GM21515 (cell line): ENCODE data around the gene GAS7.

Experiments
- ATAC-seq: cut with Tn5 transposase; IDR thresholded peaks from one replicate; pipeline ENCODE4 v1.9.1; 2021; ENCODE audit not compliant: unreplicated experiment

GAS7 gene

DNA sequence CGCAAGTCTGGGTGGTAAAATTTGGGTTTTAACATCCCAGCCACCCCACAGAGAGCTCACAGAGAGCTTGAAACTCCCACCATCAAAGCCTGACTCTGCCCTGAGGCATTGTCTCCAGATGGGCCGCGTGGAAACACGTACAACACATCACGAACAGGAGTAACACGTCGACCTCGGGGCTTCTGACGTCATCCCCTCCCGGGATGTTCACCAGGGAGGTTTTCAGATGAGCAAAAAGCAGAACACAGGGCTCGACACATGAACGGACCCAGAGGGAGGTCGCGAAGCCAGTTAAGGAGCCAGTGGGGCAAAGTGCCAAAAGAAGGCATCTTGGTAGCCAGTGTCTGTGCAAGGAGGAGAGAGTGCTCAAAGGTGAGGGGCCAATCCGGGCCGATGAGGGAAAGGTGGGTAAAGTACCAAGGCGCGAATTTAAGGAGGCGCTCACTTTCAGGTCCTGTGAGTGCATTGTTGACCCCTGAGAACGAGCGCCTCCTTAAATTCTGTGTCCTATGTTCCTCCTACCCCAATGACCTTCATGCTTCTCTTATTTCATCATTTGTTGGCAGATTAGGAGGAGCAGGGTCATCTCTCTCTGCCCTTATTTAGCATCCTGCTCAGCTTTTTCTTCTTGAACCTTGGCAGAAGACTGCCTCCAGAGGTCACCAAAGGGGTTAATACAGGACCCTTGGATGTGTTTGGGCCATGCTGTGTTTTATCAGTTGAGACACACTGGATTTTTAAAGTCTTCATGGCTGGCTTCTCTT is 298.9 kb downstream of the GAS7 start:
- ATAC-seq = no peak

GRCh38 chr17:9898812-9899211 is 299.6 kb downstream of the GAS7 start:
- no peak for ATAC-seq

GRCh38 chr17:9897372-9897968 is 300.9 kb downstream of the GAS7 start:
- no peak for ATAC-seq

DNA sequence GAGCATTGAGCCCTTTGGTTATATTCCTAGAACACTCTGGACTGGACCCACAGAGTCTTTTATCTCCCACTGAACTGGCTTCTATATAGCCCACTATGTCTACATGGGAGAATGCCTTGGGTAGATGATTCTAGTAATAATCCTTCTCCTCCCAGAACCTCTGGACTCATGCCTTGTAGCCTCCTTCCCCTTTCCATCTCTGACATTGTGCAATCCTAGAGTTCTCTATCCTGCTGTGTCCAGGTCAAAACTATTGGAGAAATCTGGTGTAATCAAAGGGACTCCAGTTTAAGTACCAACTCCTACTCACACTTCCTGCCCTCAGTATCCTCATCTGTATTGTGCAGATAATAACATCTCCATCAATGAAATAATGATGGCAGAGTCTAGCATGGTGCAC is 302.5 kb downstream of the GAS7 start:
- ATAC-seq = no peak

DNA sequence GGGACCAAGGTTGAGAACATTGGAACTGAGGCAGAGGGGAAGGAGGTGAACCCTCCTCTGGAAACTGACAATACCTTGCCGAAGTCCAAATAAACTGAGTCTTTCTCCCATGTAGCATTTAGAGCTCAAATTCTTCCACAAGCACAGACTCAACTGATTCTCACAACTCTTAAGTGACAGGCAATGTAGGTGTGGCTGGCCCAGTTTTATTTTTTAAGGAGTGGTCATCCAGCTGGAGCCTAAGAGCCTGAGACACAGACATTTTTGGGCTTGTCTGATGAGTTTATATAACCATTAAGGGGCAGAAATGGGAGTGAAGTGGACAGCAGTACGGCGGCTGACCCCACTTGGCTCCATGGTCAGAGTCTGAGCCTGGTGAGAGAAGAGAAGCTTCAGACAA is 304.2 kb downstream of the GAS7 start:
- no peak for ATAC-seq

DNA sequence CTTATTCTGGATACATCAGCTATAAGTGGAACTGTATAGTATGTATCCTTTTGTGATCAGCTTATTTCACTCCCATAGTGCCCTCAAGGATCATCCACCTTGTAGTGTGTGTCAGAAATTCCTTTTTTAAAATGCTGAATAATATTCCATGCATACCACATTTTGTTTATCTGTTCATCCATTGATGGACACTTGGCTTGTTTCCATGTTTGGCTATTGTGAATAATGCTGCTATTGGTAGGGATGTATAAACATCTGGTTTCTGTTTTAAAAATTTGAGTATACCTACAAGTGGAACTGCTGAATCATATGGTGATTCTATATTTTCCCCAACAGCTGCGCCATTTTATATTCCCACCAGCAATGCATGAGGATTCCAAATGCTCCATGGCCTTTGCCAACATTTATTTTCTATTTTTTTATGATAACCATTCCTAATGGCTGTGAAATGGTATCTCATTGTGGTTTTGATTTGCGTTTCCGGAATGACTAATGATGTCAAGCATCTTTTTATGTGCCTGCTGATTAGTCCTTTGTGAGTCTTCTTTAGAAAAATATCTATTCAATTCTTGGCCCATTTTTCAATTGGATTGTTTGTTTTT is 304.9 kb downstream of the GAS7 start:
- no peak for ATAC-seq

- no peak for ATAC-seq
Measured at GRCh38 chr17:9890124-9890523, 308.3 kb downstream of the GAS7 start.

GRCh38 chr17:9887508-9887907 is 310.9 kb downstream of the GAS7 start:
- no peak for ATAC-seq

DNA sequence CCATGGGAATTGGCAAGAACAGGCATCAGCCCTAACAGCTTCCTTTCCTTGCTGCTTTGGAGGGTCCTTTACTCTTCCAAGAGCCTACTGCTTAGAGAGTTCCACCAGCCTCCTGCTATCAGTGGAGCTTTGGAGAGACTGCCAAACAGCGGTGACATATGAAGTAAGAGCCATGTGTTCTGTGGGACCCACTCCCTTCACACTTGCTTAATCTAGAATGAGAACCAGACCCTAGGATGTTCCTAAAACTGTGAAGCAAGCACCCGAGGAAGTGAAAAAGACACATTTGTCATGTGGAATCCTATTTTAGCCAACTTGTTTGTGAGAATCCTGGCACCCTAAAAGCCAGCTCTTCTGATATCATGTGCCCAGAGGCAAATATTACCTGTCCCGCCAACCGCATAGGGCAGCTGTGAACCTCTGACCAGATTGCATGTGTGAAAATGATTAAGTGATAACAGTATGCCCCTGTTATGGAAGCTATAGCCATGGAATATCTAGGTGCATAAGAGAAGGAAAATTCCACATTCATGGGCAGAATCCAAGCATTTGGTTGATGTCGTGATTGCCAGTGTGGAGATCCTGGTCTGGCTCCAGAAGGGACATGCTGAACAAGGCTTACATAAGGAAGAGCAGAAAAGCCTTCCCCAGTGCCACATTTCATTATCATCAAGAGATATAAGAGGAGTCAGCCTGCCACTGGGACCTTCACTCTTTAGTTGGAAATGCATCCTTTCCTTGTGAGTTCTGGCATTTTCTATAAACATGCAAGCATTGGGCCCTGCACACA is 312.1 kb downstream of the GAS7 start:
- no peak for ATAC-seq

- ATAC-seq = no peak
Measured at GRCh38 chr17:9883451-9883850, 315.0 kb downstream of the GAS7 start.

- ATAC-seq = no peak
Measured at GRCh38 chr17:9880582-9880999, 317.8 kb downstream of the GAS7 start.

GRCh38 chr17:9878786-9879525 is 319.4 kb downstream of the GAS7 start:
- no peak for ATAC-seq

DNA sequence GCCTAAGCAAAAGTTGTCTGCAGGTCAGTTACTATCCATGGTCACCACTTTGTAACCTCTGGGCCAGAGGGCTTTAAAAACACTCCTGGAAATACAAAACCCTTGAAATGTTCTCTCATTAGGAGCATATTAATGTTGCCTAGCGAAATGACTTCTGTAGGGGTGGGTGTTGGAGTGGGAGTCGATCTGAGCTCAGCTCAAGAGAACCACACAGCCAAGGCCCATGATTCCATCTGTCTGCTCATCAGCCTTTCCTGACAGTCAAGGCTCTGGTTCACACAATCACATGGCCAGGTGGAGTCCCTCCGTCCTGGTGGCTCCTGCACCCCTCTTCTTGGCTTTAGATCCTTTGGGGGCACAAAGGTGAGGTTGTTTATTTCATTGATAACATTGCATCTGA is 320.1 kb downstream of the GAS7 start:
- no peak for ATAC-seq

- no peak for ATAC-seq
Measured at GRCh38 chr17:9875441-9875840, 323.0 kb downstream of the GAS7 start.

DNA sequence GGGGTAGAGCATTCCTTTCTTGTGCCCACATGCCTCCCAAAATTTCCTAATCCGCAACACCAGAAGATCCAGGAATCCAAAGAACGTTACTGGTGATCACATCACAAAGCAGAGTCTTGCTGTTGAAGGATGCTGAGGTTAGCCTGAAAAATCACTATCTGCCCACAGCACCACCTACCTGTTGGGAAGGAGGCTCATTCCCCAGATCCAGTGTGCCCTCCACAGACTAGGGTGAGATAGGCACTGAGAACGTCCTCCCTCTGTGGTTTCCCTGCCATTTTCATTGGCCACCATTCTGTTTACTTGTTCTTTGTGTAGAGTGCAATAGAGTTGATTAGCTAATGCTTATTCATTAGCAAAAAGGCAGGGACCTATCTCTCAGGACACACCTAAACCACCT is 323.7 kb downstream of the GAS7 start:
- ATAC-seq = no peak

- ATAC-seq = no peak
Measured at GRCh38 chr17:9872852-9873251, 325.6 kb downstream of the GAS7 start.

DNA sequence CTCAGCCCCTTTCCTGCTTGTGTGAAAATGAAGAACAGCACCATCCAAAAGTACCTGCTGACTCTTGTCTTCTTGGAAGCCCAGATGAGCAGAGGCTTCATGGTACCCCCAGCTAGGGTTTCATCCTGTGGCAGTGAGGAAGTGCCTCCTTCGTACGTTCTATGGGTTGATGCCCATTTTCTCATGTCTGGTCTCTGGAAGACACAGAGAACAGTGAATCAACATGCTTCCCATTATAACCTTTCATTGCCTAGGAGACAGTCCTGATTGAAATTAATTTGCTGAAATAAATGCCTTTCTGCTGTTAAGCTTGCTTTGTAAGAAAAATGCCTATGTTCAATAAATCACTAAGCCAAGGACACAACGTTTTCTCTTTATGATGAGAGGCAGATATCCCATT is 329.9 kb downstream of the GAS7 start:
- ATAC-seq = no peak

DNA sequence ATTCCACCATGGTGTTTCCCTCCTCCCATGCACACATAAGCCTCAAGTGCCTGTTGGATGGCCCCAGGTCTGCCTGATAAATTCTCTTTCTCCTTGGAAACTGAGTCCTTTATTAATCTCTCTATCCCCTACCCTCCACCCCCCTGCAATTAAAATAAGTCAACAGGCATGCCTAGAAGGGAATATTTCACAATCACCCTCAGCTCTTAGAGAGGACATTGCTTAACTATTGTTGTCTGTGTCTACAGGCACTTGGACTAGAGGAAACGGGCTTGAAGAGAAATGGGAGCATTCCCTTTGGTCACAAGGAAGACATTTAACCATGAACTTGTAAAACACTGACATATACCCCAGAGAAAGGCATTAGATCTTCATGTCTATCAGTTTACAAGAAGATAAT is 332.8 kb downstream of the GAS7 start:
- no peak for ATAC-seq

DNA sequence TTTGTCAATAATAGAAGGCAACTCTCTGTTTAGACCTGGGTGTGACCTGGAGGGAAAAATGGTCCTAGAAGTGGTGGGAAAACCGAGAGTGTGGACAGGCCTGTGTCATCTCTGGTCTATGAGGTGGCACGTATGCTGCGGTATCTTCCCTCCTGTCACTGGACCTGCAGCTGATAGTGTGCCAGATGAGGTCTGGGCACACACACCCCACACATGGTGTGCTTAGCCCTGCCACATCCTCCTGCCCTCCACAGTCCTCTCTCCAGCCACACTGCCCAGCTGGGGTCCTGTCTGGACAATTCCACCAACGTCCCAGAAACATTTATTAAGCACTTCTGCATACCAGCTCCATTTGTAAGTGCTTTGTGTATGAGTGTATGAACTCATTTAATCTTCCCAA is 335.5 kb downstream of the GAS7 start:
- ATAC-seq = no peak

DNA sequence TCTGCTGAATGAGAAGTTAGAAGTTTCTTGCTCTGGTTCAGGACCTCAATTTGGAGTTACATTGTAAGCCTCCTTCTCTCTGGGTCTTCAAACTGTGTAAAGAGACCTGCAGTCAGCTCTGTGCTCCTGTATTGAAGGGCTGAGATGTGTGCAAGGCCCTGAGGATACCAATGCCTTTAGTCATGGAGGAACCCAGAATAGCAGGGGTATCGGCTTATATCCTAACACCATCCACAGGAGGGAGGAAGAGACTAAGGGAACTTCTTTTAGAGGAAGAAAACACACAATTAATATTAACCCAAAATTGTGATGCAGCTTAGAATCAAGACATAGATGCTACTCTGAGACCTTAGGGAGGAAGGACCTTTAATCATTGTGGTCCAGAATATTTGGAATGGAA is 336.2 kb downstream of the GAS7 start:
- no peak for ATAC-seq

DNA sequence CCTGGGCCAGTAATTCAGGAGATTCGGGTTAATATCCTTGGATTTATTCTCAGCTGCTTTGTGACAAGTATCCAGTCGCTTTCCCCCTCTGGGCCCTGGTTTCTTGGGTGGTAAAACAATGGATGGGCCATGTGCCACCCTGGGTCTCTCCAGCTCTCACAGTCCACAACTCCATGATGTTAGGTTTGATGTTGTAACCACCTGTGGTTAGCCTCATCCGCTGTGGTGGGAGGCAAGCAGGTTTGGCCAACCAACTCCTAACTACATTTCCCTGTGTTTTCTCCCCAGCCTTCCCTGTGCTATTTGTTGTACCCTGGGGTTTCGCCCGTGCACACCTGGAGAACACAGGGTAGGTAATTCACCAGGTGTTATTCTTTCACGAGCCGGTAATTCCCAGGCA is 337.6 kb downstream of the GAS7 start:
- ATAC-seq = no peak
